ENCODE data around the gene CISD3. TPM values are rescaled to one million over a fixed set of nuclear protein-coding genes. Genes with fewer than 3 reads are reported as not detected.

CISD3 gene
- total and polyA plus RNA-seq, 4 donors = 4.5 to 152 (median 37.3) TPM

DNA sequence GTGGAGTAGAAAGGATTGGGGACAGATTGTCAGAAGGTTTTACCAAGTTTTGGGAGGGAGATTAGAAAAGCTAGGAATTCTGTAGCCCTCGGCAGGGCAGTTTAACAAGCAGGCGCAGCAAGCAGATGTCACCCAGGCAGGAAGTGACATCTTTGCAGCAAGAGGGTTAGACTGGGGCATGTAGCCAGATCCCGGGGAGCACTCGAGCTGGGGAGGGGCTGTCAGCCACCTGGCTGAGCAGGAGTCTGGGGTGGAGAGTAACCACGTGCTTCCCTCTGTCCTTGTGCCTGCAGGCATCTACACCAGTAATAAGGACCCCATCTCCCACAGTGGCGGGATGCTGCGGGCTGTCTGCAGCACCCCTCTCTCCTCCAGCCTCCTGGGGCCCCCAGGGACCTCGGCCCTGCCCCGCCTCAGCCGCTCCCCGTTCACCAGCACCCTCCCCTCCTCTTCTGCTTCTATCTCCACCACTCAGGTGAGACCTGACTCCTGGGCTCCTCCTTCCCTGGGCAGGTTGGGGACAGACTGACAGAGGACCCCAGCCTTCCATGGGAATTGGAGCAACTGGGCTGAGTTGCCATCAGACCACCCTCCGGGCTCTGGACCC, 12.9 kb upstream of the CISD3 start:
- Histone ChIP-seq H3K27ac (ENCODE audit: low read depth in 1 of 2, low read length in 2 of 2) (no peak overlapping the region), H3K4me3 (ENCODE audit: low read depth in 1 of 3, low read length in 3 of 3) (no peak overlapping the region), H3K36me3 (ENCODE audit: control insufficient read depth in 4 of 4, insufficient read depth in 3 of 4, low read depth in 1 of 4, low read length in 3 of 4) (peaks cover 8 to 48% (median 15%) of the 10 kb centered on the region in 4 donors), H3K27me3 (ENCODE audit: control insufficient read depth in 4 of 4, insufficient read depth in 4 of 4, low read length in 3 of 4) (no peaks in the 10 kb centered on the region), H3K9ac (ENCODE audit: low read depth in 1 of 2, low read length in 2 of 2) (no peak overlapping the region), H3K4me1 (ENCODE audit: control insufficient read depth in 4 of 4, insufficient read depth in 4 of 4, low read length in 3 of 4) (peaks cover 0 to 4% (median 0%) of the 10 kb centered on the region in 4 donors), H3K9me3 (ENCODE audit: control insufficient read depth in 4 of 4, low read length in 3 of 4) (no peaks in the 10 kb centered on the region)
- no peak for DNase-seq (ENCODE audit: low spot score)
- TF ChIP-seq RAD21 (IDR thresholded peaks at IDR 0.05) = no peak
- no peak for TF ChIP-seq TAF1 (conservative IDR thresholded peaks at IDR 0.05)
- TF ChIP-seq RXRA (IDR thresholded peaks at IDR 0.05) = no peak
- TF ChIP-seq, protein P1, sequence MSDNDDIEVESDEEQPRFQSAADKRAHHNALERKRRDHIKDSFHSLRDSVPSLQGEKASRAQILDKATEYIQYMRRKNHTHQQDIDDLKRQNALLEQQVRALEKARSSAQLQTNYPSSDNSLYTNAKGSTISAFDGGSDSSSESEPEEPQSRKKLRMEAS (IDR thresholded peaks at IDR 0.05) = no peak
- TF ChIP-seq FOXA2 (IDR thresholded peaks at IDR 0.05) = no peak
- no peak for TF ChIP-seq SP1 (IDR thresholded peaks at IDR 0.05)
- no peak for TF ChIP-seq NR2F2 (IDR thresholded peaks at IDR 0.05)
- TF ChIP-seq, protein P2, sequence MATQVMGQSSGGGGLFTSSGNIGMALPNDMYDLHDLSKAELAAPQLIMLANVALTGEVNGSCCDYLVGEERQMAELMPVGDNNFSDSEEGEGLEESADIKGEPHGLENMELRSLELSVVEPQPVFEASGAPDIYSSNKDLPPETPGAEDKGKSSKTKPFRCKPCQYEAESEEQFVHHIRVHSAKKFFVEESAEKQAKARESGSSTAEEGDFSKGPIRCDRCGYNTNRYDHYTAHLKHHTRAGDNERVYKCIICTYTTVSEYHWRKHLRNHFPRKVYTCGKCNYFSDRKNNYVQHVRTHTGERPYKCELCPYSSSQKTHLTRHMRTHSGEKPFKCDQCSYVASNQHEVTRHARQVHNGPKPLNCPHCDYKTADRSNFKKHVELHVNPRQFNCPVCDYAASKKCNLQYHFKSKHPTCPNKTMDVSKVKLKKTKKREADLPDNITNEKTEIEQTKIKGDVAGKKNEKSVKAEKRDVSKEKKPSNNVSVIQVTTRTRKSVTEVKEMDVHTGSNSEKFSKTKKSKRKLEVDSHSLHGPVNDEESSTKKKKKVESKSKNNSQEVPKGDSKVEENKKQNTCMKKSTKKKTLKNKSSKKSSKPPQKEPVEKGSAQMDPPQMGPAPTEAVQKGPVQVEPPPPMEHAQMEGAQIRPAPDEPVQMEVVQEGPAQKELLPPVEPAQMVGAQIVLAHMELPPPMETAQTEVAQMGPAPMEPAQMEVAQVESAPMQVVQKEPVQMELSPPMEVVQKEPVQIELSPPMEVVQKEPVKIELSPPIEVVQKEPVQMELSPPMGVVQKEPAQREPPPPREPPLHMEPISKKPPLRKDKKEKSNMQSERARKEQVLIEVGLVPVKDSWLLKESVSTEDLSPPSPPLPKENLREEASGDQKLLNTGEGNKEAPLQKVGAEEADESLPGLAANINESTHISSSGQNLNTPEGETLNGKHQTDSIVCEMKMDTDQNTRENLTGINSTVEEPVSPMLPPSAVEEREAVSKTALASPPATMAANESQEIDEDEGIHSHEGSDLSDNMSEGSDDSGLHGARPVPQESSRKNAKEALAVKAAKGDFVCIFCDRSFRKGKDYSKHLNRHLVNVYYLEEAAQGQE (IDR thresholded peaks at IDR 0.05) = no peak
- TF ChIP-seq, protein P3, sequence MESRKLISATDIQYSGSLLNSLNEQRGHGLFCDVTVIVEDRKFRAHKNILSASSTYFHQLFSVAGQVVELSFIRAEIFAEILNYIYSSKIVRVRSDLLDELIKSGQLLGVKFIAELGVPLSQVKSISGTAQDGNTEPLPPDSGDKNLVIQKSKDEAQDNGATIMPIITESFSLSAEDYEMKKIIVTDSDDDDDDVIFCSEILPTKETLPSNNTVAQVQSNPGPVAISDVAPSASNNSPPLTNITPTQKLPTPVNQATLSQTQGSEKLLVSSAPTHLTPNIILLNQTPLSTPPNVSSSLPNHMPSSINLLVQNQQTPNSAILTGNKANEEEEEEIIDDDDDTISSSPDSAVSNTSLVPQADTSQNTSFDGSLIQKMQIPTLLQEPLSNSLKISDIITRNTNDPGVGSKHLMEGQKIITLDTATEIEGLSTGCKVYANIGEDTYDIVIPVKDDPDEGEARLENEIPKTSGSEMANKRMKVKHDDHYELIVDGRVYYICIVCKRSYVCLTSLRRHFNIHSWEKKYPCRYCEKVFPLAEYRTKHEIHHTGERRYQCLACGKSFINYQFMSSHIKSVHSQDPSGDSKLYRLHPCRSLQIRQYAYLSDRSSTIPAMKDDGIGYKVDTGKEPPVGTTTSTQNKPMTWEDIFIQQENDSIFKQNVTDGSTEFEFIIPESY (IDR thresholded peaks at IDR 0.05) = no peak
- TF ChIP-seq, protein P4, sequence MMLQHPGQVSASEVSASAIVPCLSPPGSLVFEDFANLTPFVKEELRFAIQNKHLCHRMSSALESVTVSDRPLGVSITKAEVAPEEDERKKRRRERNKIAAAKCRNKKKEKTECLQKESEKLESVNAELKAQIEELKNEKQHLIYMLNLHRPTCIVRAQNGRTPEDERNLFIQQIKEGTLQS (IDR thresholded peaks at IDR 0.05) = no peak
- no peak for TF ChIP-seq HNF4A (conservative IDR thresholded peaks at IDR 0.05)
- TF ChIP-seq HNF4G (IDR thresholded peaks at IDR 0.05) = no peak
- TF ChIP-seq, protein P5, sequence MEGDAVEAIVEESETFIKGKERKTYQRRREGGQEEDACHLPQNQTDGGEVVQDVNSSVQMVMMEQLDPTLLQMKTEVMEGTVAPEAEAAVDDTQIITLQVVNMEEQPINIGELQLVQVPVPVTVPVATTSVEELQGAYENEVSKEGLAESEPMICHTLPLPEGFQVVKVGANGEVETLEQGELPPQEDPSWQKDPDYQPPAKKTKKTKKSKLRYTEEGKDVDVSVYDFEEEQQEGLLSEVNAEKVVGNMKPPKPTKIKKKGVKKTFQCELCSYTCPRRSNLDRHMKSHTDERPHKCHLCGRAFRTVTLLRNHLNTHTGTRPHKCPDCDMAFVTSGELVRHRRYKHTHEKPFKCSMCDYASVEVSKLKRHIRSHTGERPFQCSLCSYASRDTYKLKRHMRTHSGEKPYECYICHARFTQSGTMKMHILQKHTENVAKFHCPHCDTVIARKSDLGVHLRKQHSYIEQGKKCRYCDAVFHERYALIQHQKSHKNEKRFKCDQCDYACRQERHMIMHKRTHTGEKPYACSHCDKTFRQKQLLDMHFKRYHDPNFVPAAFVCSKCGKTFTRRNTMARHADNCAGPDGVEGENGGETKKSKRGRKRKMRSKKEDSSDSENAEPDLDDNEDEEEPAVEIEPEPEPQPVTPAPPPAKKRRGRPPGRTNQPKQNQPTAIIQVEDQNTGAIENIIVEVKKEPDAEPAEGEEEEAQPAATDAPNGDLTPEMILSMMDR (IDR thresholded peaks at IDR 0.05; ENCODE audit: low read depth, low read length, missing input control) = no peak
- WGBS = 84% methylated on average over 12 of the region's 12 CpGs

DNA sequence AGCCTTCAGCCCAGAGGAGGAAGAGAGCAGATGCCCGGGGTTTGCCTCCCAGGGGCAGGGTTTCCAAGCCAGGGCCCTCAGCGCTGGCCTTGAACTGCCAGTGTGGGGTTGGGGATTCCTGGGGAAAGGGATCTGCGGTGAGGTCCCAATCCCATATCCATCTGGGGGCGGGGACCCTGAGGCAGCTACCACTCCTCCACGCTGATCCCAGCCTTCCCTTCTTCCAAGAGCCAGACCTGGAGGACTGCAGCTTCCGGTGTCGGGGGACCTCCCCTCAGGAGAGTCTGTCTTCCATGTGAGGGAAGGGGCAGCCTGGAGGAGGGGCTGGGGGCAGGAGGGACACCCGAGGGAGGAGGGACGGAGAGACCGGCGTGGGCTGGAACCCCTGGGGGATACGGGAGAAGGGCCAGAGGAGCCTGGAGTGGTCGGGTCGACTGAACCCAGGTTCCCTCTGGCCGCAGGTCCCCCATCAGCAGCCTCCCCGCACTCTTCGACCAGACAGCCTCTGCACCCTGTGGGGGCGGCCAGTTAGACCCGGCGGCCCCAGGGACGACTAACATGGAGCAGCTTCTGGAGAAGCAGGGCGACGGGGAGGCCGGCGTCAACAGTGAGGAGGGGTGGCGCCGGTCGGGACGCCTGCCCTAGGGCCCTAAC, 10.7 kb upstream of the CISD3 start:
- WGBS = 94% methylated on average over 29 of the region's 29 CpGs
- Histone ChIP-seq H3K4me1 (ENCODE audit: control insufficient read depth in 4 of 4, insufficient read depth in 4 of 4, low read length in 3 of 4) (peaks cover 0 to 4% (median 0%) of the 10 kb centered on the region in 4 donors), H3K9me3 (ENCODE audit: control insufficient read depth in 4 of 4, low read length in 3 of 4) (no peaks in the 10 kb centered on the region), H3K36me3 (ENCODE audit: control insufficient read depth in 4 of 4, insufficient read depth in 3 of 4, low read depth in 1 of 4, low read length in 3 of 4) (peaks cover 8 to 32% (median 8%) of the 10 kb centered on the region in 4 donors), H3K4me3 (ENCODE audit: low read depth in 1 of 3, low read length in 3 of 3) (no peak overlapping the region), H3K9ac (ENCODE audit: low read depth in 1 of 2, low read length in 2 of 2) (no peak overlapping the region), H3K27me3 (ENCODE audit: control insufficient read depth in 4 of 4, insufficient read depth in 4 of 4, low read length in 3 of 4) (no peaks in the 10 kb centered on the region), H3K27ac (ENCODE audit: low read depth in 1 of 2, low read length in 2 of 2) (no peak overlapping the region)
- DNase-seq (ENCODE audit: low spot score) = no peak
- TF ChIP-seq GABPA (IDR thresholded peaks at IDR 0.05 in 1 of 2, conservative IDR thresholded peaks at IDR 0.05 in 1 of 2) (no peak), FOXA1 (IDR thresholded peaks at IDR 0.05) (no peak), RXRA (IDR thresholded peaks at IDR 0.05) (no peak), YY1 (IDR thresholded peaks at IDR 0.05) (no peak), NR2F2 (IDR thresholded peaks at IDR 0.05) (no peak), SP1 (IDR thresholded peaks at IDR 0.05) (no peak), JUND (IDR thresholded peaks at IDR 0.05) (no peak), TAF1 (conservative IDR thresholded peaks at IDR 0.05) (no peak), HNF4A (conservative IDR thresholded peaks at IDR 0.05) (no peak), EGR1 (IDR thresholded peaks at IDR 0.05; ENCODE audit: low read depth in 2 of 2) (no peak), HNF4G (IDR thresholded peaks at IDR 0.05) (no peak)
- TF ChIP-seq, protein P1 (IDR thresholded peaks at IDR 0.05) = no peak
- TF ChIP-seq, protein P4 (IDR thresholded peaks at IDR 0.05) = no peak
- TF ChIP-seq, protein P5 (IDR thresholded peaks at IDR 0.05; ENCODE audit: low read depth, low read length, missing input control) = no peak

Measured in liver (tissue), 9 donors.